ENCODE results near the gene LCLAT1.

The LCLAT1 gene

DNA sequence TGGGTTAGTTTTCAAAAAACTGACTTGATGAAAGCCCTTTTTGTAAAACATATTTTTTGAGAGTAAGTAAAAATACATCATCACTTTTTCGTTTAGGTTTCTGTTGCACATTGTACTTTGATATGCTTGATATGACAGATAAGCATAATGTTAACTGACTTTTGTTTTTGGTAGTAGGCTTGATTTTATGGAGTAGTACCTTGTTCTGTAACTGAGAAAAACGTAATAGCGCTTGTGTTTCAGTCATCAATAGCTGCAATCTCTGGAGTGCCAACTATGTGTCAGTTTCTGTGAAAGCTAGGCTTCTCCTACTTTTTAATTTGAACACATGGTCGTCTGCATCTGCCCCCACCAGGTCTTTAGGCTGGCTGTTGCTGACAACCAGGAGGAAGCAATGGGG, 1.3 kb downstream of the LCLAT1 start:
- H3F3A ChIP-seq (ENCODE audit: insufficient read depth, low read length): no peaks in the 10 kb centered on the region
- TF ChIP-seq EZH2 (IDR thresholded peaks at IDR 0.05; ENCODE audit: borderline replicate concordance, low read length): no peak
- TF ChIP-seq, protein P1, sequence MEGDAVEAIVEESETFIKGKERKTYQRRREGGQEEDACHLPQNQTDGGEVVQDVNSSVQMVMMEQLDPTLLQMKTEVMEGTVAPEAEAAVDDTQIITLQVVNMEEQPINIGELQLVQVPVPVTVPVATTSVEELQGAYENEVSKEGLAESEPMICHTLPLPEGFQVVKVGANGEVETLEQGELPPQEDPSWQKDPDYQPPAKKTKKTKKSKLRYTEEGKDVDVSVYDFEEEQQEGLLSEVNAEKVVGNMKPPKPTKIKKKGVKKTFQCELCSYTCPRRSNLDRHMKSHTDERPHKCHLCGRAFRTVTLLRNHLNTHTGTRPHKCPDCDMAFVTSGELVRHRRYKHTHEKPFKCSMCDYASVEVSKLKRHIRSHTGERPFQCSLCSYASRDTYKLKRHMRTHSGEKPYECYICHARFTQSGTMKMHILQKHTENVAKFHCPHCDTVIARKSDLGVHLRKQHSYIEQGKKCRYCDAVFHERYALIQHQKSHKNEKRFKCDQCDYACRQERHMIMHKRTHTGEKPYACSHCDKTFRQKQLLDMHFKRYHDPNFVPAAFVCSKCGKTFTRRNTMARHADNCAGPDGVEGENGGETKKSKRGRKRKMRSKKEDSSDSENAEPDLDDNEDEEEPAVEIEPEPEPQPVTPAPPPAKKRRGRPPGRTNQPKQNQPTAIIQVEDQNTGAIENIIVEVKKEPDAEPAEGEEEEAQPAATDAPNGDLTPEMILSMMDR (IDR thresholded peaks at IDR 0.05; ENCODE audit: low read length): no peak
- peaks cover 11% of the 10 kb centered on the region for H3K36me3 ChIP-seq (ENCODE audit: insufficient read depth, low read length)
- no peaks in the 10 kb centered on the region for H3K9me2 ChIP-seq (ENCODE audit: low read depth, low read length)
- peak overlapping the region; percentile 79 for H3K9ac ChIP-seq (ENCODE audit: low read length)
- no peaks in the 10 kb centered on the region for H3K9me3 ChIP-seq (ENCODE audit: low read length)
- H3K27ac ChIP-seq (ENCODE audit: low read depth, low read length, poor library complexity, severe bottlenecking): no peak overlapping the region
- peaks cover 33% of the 10 kb centered on the region for H3K79me2 ChIP-seq (ENCODE audit: insufficient read depth, low read length)
- peaks cover 18% of the 10 kb centered on the region for H3K4me1 ChIP-seq (ENCODE audit: insufficient read depth, low read length, severe bottlenecking)
- peak overlapping the region; percentile 85 for H3K4me2 ChIP-seq (ENCODE audit: low read length)
- H4K20me1 ChIP-seq (ENCODE audit: insufficient read depth, low read length): no peaks in the 10 kb centered on the region
- no peak overlapping the region for H2AFZ ChIP-seq (ENCODE audit: low read length)
- H3K4me3 ChIP-seq (ENCODE audit: low read depth, low read length, poor library complexity, severe bottlenecking): peak overlapping the region; percentile 85
- no peaks in the 10 kb centered on the region for H3K27me3 ChIP-seq (ENCODE audit: insufficient read depth, low read length)

DNA sequence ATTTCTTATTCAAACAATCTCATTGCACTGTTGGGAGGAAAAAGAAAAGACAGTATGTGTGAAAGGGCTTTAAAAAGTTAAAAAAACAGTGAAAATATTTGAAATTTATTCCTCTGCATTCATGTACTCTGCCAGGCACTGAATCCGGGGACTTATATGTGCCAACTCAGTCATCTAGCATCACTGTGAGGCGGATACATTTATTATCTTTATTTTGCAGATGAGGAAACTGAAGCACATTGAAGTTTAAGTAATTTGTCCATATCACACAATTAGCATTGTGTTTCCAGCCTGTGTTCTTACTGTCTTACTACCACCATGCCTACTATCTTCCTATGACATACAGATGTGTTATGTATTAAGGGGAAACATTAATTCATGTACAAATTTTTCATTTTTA, 1.8 kb downstream of the LCLAT1 start:
- Histone ChIP-seq H3K27ac (ENCODE audit: low read depth, low read length, poor library complexity, severe bottlenecking) (no peak overlapping the region), H3K4me2 (ENCODE audit: low read length) (peak overlapping the region; percentile 85), H3K27me3 (ENCODE audit: insufficient read depth, low read length) (no peaks in the 10 kb centered on the region), H3K9me2 (ENCODE audit: low read depth, low read length) (no peaks in the 10 kb centered on the region), H2AFZ (ENCODE audit: low read length) (no peak overlapping the region), H3K4me1 (ENCODE audit: insufficient read depth, low read length, severe bottlenecking) (peaks cover 18% of the 10 kb centered on the region), H3K4me3 (ENCODE audit: low read depth, low read length, poor library complexity, severe bottlenecking) (no peak overlapping the region), H3K9me3 (ENCODE audit: low read length) (no peaks in the 10 kb centered on the region), H3F3A (ENCODE audit: insufficient read depth, low read length) (no peaks in the 10 kb centered on the region), H3K79me2 (ENCODE audit: insufficient read depth, low read length) (peaks cover 38% of the 10 kb centered on the region), H3K36me3 (ENCODE audit: insufficient read depth, low read length) (peaks cover 11% of the 10 kb centered on the region), H4K20me1 (ENCODE audit: insufficient read depth, low read length) (no peaks in the 10 kb centered on the region), H3K9ac (ENCODE audit: low read length) (no peak overlapping the region; the same call in 1 of the 2 replicates)
- TF ChIP-seq, protein P1 (IDR thresholded peaks at IDR 0.05; ENCODE audit: low read length): no peak
- TF ChIP-seq EZH2 (IDR thresholded peaks at IDR 0.05; ENCODE audit: borderline replicate concordance, low read length): no peak

DNA sequence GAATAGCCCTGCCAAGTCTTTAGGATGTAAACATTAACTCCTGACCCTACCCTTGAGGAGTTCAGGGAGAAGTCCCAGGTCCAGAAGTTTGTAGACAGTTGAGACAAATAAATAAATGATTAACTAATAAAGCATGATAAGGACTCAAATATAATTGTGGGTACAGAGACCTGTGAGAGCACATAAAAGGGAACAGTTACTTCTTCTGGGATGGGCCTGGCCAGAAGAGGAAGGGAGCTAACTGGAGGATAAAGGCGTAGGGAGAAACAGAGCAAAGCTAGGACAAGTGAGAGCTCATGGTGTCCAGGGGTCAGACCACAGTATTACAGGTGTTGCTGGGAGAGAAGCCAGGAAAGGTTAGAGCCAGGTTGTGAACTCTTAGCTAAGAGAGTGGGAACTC, 3.0 kb downstream of the LCLAT1 start:
- Histone ChIP-seq H3K4me1 (ENCODE audit: insufficient read depth, low read length, severe bottlenecking) (peaks cover 18% of the 10 kb centered on the region), H3K27me3 (ENCODE audit: insufficient read depth, low read length) (no peaks in the 10 kb centered on the region), H3K4me2 (ENCODE audit: low read length) (no peak overlapping the region), H3K4me3 (ENCODE audit: low read depth, low read length, poor library complexity, severe bottlenecking) (no peak overlapping the region), H2AFZ (ENCODE audit: low read length) (no peak overlapping the region), H3K79me2 (ENCODE audit: insufficient read depth, low read length) (peaks cover 45% of the 10 kb centered on the region), H3K9me3 (ENCODE audit: low read length) (no peaks in the 10 kb centered on the region), H3F3A (ENCODE audit: insufficient read depth, low read length) (no peaks in the 10 kb centered on the region), H4K20me1 (ENCODE audit: insufficient read depth, low read length) (no peaks in the 10 kb centered on the region), H3K9me2 (ENCODE audit: low read depth, low read length) (no peaks in the 10 kb centered on the region), H3K27ac (ENCODE audit: low read depth, low read length, poor library complexity, severe bottlenecking) (no peak overlapping the region), H3K36me3 (ENCODE audit: insufficient read depth, low read length) (peaks cover 11% of the 10 kb centered on the region), H3K9ac (ENCODE audit: low read length) (no peak overlapping the region)
- TF ChIP-seq, protein P1 (IDR thresholded peaks at IDR 0.05; ENCODE audit: low read length): no peak
- no peak for TF ChIP-seq EZH2 (IDR thresholded peaks at IDR 0.05; ENCODE audit: borderline replicate concordance, low read length)

Measured in OCI-LY1 (cell line).